IPS-18c (cell line): Measurements from ENCODE around the gene SFXN5.

ENCODE experiments used
- H3K4me3 ChIP-seq: 2 replicates; pipeline ENCODE4 v1.7.0; 2013; ENCODE audit warnings: low read depth, mild to moderate bottlenecking, low read length, moderate library complexity; ENCODE audit not compliant: insufficient read depth
- H3K9me3 ChIP-seq: one replicate; pipeline ENCODE4 v1.6.1; 2013; ENCODE audit warnings: mild to moderate bottlenecking, low read length, moderate library complexity; ENCODE audit not compliant: control insufficient read depth, insufficient read depth

Gene SFXN5

DNA sequence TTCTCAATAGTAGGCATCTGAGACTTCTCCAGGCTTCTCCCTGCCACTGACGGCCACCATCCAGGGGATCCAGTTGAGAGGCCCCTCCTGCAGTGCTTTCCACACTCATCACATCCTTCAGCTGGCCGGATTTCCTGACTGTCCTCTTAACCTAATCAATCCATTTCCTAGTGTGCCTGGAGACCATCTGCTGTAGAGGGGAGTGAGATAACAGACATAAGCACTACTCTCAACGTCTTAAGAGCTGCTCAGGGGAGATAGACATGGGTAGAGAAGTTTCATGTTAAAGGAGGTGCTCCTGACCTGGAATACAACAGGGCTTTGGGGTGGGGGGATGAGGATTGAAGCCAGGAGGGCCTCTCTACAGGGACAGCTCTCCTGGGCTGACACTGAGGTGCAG is 170.1 kb downstream of the SFXN5 start:
- Histone ChIP-seq H3K4me3 (no peak overlapping the region), H3K9me3 (no peaks in the 10 kb centered on the region)

DNA sequence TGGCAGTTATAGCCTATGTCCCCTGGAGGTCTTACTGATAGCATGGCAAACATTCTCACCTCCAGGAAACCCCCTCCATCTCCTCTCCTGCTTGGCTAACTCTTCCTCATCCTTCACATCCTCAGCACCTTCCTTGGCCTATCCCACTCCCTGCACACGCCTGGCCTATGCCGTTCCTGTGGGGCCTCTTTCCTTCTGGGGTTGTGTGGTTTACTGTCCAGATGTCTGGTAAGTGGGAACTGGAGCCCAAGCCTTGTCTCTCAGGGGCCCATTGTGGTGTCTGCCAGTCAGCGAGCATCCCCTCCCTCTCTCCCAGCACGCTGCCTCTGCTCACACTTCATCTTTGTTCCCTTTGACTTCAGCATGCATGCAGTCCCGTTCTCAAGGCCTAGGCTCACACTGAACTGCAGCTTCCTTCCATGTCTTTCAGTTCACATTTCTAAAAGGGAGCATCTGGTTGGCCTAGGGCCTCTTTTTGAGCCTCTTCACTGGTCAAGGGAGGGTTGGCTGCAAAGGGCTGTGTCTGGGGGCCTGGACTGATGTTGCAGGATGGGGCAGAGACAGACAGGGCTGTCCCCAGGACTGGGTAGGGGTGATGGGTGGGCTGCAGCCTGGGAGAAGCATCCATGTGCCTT is 171.2 kb downstream of the SFXN5 start:
- Histone ChIP-seq H3K4me3 (no peak overlapping the region), H3K9me3 (no peaks in the 10 kb centered on the region)

DNA sequence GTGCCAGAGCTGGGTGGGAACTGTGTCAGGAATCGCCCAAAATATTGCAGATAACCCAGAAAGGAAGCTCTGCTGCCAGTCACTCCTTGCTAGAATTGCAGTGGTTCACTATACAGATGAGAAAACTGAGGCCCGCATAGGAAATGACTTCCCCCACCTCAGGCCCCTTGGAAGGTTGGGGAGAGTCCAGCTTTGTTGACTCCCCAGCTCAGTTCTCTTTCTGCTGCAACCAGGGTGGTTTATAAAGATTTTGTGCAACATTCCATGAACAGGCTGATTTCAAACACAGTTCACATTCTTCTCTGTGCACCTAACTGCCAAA is 173.0 kb downstream of the SFXN5 start:
- Histone ChIP-seq H3K9me3 (no peaks in the 10 kb centered on the region), H3K4me3 (no peak overlapping the region)

DNA sequence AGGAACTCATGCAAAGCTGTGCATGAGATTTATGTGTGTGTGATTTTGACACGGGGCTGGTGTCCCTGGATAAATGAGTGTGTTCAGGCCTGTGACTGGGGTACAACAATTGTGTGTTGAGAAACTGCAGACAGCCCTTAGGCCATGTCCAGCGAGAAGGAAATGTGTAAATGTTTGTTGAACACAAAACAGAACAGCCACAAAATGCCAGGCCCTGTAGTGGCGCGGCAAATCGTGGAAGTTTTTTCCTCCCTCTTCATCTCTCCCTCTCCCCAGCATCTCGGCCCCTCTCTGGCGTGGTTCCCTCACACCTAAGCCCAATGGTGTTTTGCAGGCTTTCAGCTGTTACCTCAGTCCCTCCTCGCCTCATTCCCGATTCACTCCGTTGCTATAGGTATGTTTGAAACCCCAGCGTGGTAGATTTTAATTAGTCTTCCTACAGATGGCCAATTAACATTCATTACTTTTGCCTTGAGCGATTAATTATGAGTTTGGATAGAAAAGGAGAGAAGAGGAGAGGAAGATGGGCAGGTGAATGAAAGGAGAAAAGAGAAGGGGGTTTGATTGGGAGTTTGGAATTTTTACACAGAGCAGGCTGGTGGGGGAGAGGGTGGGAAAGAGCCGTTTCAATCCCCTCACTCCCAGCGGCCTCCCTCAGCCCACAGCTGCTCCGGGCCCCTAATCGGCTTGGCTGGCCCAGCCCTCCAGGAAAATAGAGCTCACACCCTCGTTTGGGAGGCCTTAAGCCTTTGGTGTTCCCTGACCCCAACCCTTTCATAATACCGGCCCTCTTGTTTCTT is 173.5 kb downstream of the SFXN5 start:
- no peak overlapping the region for H3K4me3 ChIP-seq

DNA sequence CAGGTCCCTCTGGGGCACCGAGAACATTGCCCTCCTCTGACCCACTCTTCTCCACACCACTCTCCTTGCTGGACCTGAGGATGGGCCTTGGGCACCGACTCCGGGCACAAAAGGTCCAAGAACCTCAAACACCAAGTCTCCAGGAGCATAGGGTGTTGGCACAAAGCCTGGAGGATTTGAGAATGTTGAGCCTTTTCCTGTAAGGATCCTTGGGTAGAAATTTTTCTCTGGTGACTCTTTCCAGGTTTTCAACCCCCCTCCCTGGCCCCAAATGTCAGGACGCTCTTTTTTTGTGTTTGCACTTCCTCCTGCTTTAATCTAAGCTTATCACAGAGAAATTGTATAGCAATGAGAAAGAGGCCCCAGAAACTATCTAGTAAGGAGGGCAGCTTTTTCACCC is 175.1 kb downstream of the SFXN5 start:
- Histone ChIP-seq H3K4me3 (no peak overlapping the region), H3K9me3 (no peaks in the 10 kb centered on the region)

More for the DNA sequence above, 173.5 kb downstream of the SFXN5 start:
- H3K9me3 ChIP-seq: no peaks in the 10 kb centered on the region

DNA sequence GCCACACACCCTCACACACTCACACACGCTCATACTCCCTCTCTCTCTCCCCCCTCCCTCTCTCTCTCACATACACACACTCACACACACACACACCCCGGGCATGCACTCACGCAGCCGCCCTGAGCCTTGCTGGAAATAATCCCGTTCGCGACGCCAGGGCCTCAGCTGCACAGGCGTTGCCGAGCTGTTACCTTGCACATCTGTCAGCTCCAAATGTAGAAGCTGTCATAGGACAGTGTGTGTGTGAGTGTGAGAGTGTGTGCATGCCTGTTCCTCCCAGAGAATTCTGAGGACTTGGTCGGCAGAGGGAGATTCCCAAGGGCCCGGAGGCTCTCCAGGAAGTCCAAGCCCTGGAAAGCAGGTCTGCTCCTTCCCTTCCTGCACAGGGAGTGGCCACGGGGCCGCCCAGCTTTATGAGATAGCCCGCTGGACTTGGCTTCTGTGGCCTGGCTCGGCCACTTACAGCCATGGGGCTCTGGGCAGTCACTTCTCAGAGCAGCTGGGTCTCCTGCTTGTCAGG is 175.7 kb downstream of the SFXN5 start:
- Histone ChIP-seq H3K4me3 (no peak overlapping the region; the same call in 1 of the 2 replicates), H3K9me3 (no peaks in the 10 kb centered on the region)

DNA sequence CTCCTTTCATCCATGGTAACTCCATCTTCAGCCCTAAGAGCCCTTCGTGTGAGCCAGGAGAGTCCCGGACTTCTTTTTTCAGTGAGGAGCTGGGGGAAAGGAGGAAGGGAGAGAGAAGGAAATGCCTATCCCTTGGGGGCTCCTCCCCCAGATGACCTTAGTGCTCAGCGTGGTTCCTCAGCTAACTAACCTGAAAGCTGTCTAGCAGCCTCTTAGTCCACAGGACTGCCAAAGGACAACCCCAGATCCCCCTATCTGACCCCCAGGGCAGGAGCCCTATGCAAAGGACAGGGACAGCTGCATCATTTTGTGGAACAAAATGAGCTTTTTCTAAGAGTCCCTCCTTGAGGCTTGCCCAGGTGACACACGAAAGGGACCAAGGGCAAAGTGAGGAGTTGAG is 176.4 kb downstream of the SFXN5 start:
- Histone ChIP-seq H3K4me3 (no peak overlapping the region), H3K9me3 (no peaks in the 10 kb centered on the region)

DNA sequence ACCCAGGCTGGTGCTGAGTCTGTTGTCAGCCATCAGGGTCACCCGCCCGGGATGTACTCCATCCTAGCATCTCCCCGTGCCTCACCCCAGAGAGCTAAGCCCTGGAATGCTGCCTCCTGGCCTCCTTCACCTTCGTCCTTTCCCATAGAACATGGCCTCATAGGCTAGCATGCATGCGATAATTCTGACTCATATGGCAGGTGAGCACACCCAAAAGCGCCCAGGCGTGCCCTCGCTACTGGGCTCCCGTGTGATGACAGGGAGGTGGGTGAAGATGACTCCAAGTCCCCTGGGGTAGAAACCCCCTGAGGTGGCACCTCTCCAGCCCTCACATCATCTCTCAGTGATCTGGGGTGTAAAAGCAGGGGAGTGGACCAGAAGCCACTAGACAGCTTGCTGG is 177.0 kb downstream of the SFXN5 start:
- no peaks in the 10 kb centered on the region for H3K9me3 ChIP-seq
- H3K4me3 ChIP-seq: no peak overlapping the region

DNA sequence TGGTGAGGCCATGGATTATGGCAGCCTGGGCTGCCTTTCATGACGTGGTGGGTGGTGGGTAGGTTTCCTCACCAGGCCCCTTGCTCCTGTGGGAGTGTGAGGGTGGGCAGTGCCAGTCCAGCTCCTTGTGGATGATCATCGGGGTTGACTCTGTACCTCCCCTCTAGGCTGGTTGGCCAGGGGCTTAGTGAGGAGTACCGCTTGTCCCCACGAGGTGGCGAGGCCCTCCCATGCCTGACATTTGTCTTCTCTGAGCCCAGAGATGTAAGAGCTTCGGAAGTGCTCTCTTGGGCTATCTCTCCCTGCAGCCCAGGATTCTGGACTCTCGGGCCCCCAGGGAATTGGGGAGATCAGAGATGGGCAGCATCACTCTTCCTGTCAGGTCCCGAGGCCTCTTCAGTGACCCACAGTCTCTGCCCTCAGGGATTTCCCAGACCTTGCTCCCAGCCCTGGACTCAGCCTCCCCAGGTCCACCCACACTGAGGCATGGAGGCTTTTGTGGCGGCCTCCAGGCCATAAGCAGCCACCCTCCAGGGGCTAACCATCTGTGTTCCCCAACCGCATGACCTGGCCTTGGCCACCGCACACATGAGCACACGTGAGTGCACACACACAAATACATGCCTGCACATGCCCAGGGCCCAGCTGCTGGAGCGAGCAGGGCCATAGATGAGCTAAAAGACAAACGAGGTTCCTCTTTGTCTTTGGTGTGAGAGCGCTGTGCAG is 177.8 kb downstream of the SFXN5 start:
- Histone ChIP-seq H3K9me3 (no peaks in the 10 kb centered on the region), H3K4me3 (no peak overlapping the region)

DNA sequence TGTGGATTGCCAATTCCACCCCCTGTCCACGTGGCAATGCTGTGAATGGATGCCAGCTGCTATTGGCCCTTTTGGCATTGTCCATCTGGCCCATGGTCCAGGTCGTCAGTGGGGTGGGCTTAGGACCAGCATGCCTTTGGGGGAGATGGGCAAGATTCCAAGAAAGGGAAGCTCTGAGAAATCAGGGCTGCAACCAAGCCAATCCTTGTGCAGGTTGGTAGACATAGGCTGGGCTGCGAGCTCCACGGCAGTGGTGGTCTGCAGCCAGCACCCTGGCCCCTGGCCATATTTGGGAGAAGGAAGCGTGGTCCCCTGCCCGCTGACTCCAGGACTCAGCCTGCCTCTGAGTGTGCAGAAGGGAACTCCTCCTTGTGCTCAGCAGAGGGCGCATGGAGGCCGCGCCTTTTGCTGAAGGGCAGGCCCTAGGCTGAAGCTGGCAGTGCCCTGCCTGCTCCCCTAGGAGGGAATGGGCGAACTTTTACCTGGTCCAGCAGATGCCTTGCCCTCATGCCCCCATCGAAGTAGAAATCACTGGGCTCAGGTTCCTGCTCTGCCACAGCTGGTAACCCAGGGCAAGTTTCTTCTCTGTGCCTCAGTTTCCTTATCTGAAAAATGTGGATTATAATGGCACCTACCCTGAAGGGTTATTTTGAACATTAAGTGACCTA is 178.9 kb downstream of the SFXN5 start:
- no peaks in the 10 kb centered on the region for H3K9me3 ChIP-seq
- H3K4me3 ChIP-seq: no peak overlapping the region
